Measurements from ENCODE around the gene KATNAL2.

The KATNAL2 gene

DNA sequence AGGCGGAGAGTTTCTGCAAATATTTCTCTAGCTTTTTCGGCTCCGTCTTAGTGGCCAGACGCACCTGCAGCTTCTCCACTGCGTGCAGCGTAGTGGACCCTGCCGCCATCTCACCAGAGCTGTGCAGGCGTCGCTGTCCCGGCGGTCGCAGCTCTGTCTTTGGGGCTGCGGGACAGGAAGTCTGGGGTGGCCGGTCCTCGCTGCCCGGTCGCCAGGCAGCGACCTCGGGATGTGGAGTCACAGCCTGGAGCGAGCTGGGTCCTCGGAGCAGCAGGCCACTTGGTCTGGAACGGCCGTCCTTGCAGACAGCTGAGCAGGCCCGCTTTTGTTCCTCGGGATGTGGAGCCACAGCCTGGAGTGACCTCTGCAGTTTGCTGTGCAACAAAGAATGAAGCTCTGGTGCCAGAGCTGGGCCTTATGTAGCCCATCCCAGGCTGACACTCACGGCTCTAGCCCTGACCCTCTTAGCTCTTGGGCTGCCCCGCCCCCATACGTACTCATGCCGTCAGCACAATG, 117.8 kb downstream of the KATNAL2 start, which contains the start of gene ELOA2:
Gene ELOA2 (minus strand): TSS at position 466 of the 516 bp plus-strand sequence. CDS start 357 bp downstream, at position 109.
- DNase-seq (ENCODE audit: low read depth in 2 of 2) = no peak

DNA sequence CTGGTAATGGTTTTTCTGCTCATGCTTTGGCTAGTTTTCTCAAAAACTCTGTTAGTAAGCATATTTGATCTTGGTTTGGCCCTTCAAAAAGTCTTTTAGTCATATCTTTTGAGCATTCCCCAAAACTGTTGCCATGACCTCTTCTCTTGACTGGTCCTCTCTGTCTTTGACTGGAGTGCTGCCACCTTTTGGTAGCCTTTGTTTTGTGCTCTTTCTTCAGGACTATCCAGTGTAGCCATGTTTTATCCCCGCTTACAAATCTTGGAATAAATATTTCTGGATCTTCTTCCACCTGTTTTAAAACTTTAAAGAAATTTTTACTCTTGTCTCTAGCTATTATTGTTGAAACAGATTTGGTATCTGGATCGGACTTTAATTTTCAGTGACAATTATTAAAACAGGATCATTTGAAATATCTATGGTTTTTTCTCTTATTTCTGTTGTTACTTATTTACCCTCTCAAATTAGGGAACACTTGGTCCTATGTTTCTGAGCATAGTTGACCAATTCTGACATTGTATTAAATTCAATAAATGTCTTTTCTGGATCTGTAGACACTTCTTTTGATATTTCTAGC, 119.0 kb downstream of the KATNAL2 start:
- no peak for DNase-seq (ENCODE audit: low read depth in 2 of 2)

DNA sequence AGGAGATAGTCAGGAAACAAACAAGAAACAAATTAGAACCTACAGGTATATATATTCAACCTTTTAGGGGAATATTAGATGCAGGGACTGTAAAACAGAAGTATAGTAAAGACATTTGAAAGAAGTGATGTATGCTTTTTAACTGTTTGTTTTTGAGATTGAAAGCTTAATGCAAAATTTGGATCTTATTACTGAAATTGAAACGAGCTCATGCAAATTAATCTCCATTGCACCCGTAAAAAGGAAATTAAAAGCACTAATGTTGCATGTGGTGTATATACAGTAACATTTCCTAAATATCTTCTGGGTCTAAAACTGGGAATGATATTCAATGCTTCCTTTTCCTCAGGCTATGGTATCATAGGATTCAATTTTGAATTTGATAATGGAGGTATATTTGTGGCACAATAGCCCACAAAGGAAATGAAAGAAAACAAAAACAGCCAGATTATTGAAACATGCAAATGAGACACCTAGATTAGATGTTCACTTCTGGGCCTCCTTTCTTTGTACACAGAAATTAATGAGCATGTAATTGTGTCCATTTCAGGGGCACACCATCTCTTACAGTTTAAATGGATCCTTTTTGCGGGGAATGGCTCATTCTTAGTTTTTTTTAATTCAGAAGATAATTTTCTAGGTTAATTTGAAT, 119.7 kb downstream of the KATNAL2 start:
- DNase-seq (ENCODE audit: low read depth in 2 of 2) = no peak

DNA sequence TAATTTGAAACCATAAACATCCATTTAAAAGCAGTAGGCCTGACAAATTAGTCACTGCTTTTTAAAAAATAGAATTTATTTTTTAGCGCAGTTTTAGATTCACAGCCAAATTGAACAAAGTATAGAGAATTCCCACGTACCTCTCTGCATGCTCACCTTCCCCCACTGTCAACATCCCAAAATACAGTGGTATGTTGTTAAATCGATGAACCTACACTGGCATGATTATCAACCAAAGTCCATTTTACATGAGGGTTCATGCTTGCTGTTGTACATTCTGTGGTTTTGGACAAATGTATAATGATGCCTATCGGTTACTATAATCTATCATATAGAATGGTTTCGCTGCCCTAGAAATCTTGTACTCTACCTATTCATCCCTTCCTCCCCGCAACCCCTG, 123.6 kb downstream of the KATNAL2 start:
- no peak for DNase-seq (ENCODE audit: low read depth in 2 of 2)

DNA sequence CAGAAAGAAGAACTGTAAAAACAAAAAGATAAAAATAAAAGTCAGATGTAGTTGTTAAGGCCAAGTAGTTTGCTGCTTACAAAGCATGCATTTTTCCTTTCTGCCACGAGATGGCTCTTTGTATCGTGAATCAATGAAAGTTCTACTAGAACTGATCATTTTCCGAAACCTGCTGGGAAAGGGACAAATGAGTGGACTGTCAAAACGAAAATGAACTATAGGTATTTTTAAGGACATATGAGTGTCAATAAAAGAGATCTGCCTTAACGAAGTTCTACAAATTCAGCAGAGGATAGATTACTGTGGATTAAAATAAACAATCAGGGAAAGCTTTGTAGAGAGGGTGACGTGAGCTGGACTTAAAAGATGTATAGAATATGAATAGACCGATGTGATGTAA, 133.1 kb downstream of the KATNAL2 start:
- DNase-seq (ENCODE audit: low read depth in 2 of 2) = peak; percentile 7 to 11

DNA sequence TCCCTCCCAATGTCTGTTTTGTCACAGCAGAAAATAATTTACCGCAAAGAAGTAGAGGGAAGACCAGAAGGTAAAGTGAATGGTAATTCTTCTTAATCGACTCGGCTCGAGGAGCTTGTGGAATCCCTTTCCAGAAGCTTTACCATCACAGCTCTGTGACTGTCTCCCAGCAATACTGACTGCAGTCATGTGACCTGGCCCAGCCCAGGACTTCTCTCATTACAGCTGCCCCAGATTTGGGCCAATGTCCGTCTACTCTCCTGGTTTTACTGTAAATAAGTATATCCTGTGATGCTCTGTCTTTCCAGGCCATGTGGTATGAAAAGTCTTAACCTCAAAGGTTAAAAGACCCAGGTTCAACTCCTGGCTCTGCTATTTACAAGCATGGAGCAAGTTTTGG, 137.0 kb downstream of the KATNAL2 start:
- DNase-seq (ENCODE audit: low read depth in 2 of 2) = no peak

DNA sequence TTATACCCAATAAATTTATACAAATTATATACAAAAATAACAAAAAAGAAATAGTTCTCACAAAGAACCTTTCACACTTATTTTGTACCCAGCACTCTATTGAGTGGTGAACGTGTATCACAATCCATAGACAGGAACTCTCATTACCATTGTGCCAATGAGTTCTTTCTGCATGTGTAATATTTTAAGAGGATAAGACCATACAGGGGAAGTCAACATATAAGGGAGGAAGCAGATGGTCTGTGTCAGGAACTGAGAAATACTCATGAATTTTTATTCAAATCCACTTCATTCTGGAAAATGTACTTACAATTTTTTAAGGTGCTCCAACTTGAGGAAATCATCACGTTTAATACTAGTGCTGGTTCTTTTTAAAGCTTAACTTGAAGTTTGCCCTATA, 145.1 kb downstream of the KATNAL2 start:
- no peak for DNase-seq (ENCODE audit: low read depth in 2 of 2)

DNA sequence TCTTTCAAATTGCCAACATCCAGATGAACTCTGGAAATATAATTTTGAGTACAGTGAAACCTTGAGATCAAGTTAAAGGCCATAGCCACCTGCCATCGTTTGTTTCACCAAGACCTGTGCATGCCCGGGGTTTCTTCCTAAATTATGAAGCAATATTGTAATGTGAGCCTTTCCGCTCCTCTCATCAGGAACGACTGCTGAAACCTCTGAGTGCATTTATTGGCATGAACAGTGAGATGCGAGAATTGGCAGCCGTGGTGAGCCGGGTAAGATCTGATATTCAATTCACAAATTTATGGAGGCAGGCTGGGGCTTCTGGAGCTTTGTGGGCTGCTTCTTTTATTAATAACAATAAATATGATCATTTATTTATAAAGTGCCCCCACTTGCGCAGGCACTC, 145.7 kb downstream of the KATNAL2 start:
- DNase-seq (ENCODE audit: low read depth in 2 of 2) = no peak

DNA sequence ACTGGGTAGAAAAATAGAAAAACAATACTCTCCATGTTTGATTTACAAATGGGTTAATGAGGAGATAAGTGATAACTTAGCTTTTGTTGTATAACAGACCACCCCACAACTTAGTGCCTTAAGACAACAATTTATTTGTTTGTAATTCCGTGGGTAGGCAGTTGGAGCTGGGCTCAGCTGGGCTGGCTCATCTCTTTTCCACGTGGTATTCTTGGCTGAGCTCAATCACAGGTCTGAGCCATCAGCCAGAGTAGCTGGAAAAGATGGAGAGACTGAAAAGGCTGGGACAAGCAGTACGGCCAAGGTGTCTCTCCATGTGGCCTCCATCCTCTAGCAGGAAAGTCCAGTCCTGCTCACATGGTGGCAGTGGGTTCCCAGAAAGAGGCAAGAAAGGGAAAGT, 150.2 kb downstream of the KATNAL2 start:
- no peak for DNase-seq (ENCODE audit: low read depth in 2 of 2)

DNA sequence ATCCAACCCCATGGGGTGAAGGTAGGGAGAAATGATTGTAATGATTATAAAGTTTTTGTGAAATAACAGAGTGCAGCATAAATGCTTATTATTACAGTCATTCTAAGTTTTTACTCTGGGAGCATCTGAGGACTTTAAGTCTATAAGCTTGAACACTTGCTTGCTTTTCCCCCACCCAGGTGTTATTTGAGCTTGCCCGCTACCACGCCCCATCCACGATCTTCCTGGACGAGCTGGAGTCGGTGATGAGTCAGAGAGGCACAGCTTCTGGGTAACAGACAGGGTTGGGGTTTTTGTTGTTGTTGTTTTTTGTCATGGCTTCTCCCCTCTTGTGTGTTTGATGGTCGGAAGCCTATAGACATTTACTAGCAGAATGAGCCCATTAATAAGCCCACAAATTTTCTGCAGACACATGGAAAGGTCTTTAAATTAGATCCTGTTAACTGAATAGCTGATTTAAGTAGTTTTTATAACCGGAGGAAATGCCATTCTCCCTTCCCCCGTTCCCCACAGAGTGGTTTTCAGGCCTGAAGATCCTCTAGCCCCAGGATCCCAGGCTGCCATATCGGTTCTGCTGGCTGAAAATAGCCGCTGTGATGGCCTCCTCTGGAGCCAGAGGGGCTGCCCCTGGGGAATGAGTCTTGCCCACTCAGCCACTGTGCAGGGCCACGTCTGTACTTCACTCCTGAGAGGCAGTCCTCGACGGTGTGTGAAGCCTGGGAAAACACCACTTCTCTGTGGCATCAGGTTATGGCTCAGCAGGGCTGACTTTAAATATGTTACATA, 157.9 kb downstream of the KATNAL2 start:
- DNase-seq (ENCODE audit: low read depth in 2 of 2) = no peak

DNA sequence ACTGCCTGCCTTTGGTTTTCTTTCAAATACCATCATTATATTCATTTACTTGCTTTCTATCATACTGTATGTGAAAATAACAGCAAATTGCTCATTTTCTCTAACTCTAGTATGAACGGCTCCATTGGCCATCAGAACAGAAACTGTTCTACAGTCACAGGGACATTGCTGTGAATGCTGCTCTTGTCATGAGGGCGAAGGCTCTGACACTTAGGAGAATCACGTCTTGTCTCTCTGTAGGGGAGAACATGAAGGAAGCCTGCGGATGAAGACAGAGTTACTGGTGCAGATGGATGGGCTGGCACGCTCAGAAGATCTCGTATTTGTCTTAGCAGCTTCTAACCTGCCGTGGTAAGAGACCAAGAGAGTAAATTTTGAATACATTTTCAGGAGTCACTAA, 159.7 kb downstream of the KATNAL2 start:
- no peak for DNase-seq (ENCODE audit: low read depth in 2 of 2)

DNA sequence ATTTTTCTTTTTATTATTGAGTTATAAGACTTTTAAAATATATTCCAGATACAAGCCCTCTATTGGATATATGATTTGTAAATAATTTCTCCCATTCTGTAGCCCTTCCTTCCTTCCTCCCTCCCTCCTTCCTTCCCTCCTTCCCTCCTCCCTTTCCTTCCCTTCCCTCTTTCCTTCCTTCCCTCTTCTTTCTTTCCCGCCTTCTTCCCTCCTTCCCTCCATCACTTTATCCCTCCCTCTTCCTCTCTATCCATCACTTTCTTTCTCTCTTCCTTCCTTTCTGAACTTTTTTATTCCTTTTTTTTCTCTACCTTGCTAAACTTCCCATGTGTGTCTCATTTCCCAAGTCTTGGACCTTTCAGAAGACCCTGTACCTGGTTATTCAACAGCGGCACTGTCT, 163.5 kb downstream of the KATNAL2 start:
- DNase-seq (ENCODE audit: low read depth in 2 of 2) = no peak

DNA sequence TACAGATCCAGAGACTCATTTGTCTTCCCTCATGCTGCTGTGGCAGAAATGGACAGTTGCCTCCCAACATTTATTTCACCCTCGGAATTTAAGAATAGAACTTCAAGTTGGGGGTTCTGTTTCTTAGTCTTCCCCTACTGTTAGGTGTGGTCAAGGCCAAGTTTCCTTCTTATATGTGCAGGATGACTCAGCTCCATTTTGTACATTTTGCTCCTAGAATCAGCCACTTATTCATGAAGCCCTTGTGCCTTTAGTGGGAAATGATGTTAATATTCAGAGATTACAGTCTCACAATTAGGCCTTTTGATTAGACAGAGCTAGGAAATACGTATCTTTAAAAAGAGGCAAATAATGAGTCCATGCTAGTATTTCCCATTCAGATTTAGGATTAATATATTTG, 164.2 kb downstream of the KATNAL2 start:
- DNase-seq (ENCODE audit: low read depth in 2 of 2) = no peak

DNA sequence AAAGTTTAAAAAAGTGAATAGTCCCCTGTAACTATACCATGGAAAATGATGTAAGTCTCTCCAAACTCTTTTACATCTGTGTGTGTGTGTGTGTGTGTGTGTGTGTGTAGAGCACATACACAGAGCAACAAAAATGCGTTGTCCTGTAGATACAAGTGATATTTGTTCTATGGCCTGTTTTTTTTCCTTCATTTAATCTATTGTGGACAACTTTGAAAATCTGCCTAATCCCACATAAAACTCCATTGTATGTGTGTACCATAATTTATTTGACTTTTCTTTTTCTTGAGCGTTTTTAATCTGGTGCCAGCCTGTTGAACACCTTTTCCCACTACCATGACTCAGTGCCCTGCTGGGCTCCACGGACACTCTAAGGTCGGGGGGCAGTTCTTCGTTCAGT, 170.3 kb downstream of the KATNAL2 start:
- no peak for DNase-seq (ENCODE audit: low read depth in 2 of 2)

DNA sequence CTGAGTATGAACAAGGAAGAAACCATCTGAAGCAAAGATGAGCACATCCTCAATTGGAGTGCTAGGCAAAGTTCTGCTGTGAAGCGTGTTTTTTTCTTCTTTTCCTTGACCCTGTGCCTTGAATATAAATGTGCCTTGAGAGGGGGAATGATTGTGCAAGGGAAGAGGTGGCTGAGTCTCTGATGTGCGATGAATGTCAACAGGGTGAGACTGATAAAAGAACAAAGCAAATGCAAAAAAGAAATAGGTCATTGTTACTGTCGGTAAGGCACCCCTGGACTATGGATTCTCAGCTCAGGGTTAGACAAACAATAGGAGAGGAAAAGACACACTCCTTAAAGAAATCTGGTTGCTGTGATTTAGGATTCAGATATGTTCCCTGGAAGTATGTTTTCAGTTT, 178.4 kb downstream of the KATNAL2 start:
- DNase-seq (ENCODE audit: low read depth in 2 of 2) = no peak

DNA sequence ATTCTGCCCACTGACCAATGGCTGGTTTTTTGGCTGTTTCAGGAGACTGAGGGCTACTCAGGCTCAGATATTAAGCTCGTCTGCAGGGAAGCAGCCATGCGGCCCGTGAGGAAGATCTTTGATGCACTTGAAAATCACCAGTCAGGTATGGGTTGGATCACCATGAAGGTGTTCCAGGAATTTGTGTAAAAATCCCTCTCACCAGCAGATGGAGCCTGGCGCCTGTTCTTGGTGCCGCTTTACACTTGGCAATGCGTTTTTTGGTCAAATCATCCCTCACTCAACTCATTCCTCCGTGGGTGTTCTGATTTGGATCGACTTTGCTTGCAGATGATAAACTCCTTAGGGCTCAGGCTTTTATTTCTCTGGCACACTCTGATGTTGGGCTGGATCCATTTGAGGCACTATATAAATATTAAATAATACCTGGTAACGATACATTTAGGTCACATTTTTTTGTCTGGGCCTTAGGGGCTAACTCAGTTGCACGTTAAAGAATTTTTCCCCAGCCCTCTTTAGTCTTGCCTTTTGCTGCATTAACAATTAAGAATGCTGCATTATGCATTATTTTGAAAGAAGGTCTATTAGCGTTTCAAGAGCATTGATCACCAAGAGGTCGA, 182.9 kb downstream of the KATNAL2 start:
- DNase-seq (ENCODE audit: low read depth in 2 of 2) = peak in 1 of 2 experiments; percentile 16

DNA sequence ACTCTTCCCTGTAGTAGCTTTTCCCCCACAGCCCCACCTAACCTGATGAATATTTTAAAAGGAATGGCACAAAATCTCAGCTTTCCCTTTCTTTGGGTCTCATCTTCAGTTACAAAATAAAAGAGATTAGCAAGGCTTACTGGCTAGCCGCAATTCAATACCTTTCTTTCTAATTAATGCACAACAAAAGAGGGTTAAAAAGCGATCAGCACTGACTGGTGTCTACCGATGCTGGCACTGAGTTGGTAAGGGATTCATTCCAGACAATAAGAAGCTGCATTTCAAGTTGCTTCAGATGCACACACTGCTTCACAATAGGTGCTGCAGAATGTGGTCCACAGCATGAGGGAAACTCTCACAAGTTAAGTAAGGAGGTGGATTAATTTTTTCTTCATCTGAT, 191.0 kb downstream of the KATNAL2 start:
- no peak for DNase-seq (ENCODE audit: low read depth in 2 of 2)

DNA sequence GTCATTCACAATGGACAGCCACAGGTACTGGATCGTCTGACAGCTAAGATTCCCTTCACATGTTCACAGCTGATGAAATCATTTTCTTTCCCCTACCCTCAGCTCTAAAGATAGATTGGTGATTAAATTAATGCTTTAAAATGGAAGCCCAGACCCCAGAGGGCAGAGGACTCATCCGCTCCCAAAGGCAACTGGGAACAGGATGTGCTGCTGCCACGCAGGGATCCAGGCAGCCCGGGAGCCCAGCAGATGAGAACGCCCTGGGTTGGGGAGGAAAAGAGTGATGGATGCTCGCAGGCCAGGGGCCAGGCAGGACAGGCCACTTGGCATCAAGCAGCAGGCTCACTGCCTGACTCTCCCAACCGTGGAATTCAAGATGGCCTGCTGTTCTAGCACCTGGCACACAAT, 191.6 kb downstream of the KATNAL2 start:
- DNase-seq (ENCODE audit: low read depth in 2 of 2) = no peak

DNA sequence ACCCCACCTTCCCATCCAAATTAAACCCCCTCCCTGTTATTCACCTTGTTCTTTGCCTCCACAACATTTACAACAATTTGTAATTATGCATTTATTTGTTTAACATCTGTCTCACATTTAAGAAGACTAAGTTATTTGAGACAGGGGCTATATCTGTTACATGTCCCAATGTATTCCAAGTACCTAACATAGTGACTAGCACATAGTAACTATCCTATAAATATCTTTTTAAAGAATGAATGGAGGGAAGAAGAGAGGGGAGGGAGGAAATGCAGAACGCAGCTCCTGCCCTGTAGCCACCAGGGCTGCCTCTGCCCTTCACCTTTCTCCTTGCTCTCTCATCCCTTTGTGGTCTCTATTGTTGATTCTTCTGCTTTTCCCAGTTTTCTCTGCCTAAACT, 192.3 kb downstream of the KATNAL2 start:
- no peak for DNase-seq (ENCODE audit: low read depth in 2 of 2)

DNA sequence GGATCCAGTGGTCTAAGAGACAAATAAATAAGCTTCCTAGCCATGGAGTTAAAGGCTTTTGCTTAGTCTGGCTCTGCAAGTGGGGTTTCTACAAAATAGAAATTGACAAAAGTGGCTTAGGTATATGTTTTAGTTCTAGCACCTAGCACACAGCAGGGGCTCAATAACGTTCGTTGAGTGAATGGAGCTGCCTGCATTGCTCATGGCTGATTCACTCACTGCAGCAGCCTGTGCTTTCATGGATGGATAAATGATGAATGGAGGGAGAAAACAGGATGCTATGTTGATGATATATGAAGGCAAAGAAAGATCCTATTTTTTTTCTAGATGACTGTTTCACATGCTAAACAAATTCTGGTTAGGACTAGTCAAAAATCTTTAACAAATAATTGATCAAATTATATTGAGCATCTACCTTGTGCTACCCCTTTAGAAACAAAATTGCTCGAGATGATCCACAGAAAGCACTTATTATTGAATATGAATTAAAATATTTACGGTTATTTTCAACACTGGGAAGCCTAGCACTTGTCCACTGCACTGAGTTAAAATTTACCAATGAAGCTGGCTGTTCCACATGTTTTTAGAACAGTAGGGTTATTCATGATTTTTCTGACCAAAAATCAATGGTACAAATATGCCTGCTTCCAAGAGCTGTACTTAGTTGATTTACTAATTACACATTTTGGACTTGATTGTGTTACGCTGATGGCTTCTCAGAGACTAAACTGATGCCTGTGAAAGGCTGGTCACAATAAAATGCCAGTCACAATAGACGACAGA, 193.3 kb downstream of the KATNAL2 start:
- DNase-seq (ENCODE audit: low read depth in 2 of 2) = peak in 1 of 2 experiments; percentile 2

DNA sequence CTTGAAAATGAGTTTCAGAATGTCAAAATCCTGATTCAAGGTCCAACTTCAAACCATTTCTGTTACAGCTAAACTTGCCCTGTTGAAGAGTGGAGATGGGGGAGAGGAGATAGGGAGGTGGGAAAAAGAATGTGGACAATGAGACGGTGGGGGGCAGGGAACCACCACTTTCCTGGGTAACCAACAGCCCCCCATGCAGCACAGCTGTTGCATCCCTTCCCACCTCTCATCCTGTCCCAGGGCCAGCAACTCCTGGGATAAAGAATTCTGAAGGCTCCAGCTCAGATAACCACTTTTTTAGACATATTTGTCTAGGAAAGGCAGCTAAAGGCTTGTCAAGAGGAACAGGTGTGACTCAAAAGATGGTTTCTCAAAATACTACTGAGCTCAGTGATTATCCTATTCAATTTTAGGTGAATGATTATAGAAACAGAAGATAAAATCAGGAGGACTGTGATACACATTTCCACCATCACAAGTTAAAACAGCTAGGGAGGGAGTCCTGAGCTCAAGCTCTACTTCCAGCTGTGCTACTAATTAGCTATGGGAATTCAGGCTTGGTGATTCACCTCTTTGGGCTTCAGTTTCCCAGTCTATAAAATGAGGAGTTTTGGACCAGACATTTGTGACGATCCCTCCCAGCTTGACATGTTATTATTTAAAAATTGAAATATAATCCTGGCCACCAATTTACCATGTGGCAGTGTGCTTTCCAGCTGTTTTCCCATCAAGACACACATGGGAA, 196.6 kb downstream of the KATNAL2 start:
- DNase-seq (ENCODE audit: low read depth in 2 of 2) = peak; percentile 29 to 31

Data from fibroblast of skin of left quadriceps (primary cell).